Caco-2 (cell line): Measurements from ENCODE around the gene GPR183. TPM values are rescaled to one million over a fixed set of nuclear protein-coding genes. Genes with fewer than 3 reads are reported as not detected.

Experiments used
- BruUV-seq: library from RNA; stranded (reverse); fragments of 400-500 nt; replicated peaks from 2 replicates; lab custom pipeline; 2021; lab: Mats Ljungman, UMichigan
- CTCF ChIA-PET: fragments of 300-600 bp; sonication (Branson Sonifier 250); formaldehyde crosslinking; loops from one replicate; lab custom pipeline; 2022; ENCODE audit warnings: antibody characterized with exemption; lab: Charles Lee
- POLR2A ChIA-PET: fragments of 300-600 bp; sonication (Branson Sonifier 250); formaldehyde crosslinking; loops from one replicate; lab custom pipeline; 2022; ENCODE audit warnings: antibody characterized with exemption; lab: Charles Lee
- DNase-seq, 2 experiments: peaks; one replicate each; pipeline versions ENCODE4 v3.0.0 to v3.0.0-alpha.2; 2020 to 2022
- H3K27me3 ChIP-seq: replicated peaks from 2 replicates; pipeline ENCODE4 v1.6.0; 2011; ENCODE audit warnings: low read length; ENCODE audit not compliant: control insufficient read depth, insufficient read depth
- H3K36me3 ChIP-seq: 2 replicates; pipeline ENCODE4 v1.5.1; 2011; ENCODE audit warnings: low read length; ENCODE audit not compliant: control insufficient read depth, insufficient read depth
- H3K4me1 ChIP-seq: fragments of 250-450 bp; sonication (Bioruptor Pico); 2 replicates; pipeline ENCODE4 v1.5.1; 2020; ENCODE audit warnings: mild to moderate bottlenecking
- H3K4me3 ChIP-seq: 2 replicates; pipeline ENCODE4 v1.5.1; 2011; ENCODE audit warnings: low read depth, mild to moderate bottlenecking, control low read depth, low read length
- H3K9me3 ChIP-seq: fragments of 250-450 bp; sonication (Bioruptor Pico); 2 replicates; pipeline ENCODE4 v1.5.1; 2020; ENCODE audit warnings: mild to moderate bottlenecking, moderate library complexity
- H3K27ac Mint-ChIP-seq: one replicate; pipeline ENCODE4 v1.8.0; 2022; ENCODE audit warnings: mixed read lengths; ENCODE audit not compliant: unreplicated experiment
- H3K27me3 Mint-ChIP-seq: one replicate; pipeline ENCODE4 v1.8.0; 2022; ENCODE audit warnings: mixed read lengths; ENCODE audit not compliant: insufficient read depth, unreplicated experiment
- H3K36me3 Mint-ChIP-seq: one replicate; pipeline ENCODE4 v1.8.0; 2022; ENCODE audit warnings: mild to moderate bottlenecking, mixed read lengths; ENCODE audit not compliant: insufficient read depth, unreplicated experiment
- H3K4me1 Mint-ChIP-seq: one replicate; pipeline ENCODE4 v1.8.0; 2022; ENCODE audit warnings: low read depth, mixed read lengths; ENCODE audit not compliant: unreplicated experiment
- H3K4me3 Mint-ChIP-seq: one replicate; pipeline ENCODE4 v1.8.0; 2022; ENCODE audit warnings: mild to moderate bottlenecking, moderate library complexity, mixed read lengths; ENCODE audit not compliant: unreplicated experiment
- H3K9me3 Mint-ChIP-seq: one replicate; pipeline ENCODE4 v1.8.0; 2022; ENCODE audit warnings: mixed read lengths; ENCODE audit not compliant: unreplicated experiment
- CTCF ChIP-seq, 2 experiments: fragments of 200-600 bp in 1 of 2; IDR thresholded peaks; 1 replicate in 1 of 2; 2 replicates in 1 of 2; pipeline versions ENCODE4 v1.5.1 to v1.8.0; 2011 to 2022; ENCODE audit warnings: antibody characterized with exemption in 1 of 2, control low read depth in 1 of 2, inconsistent platforms in 1 of 2, low read depth in 1 of 2, low read length in 1 of 2, mild to moderate bottlenecking in 1 of 2, moderate library complexity in 1 of 2; ENCODE audit not compliant: insufficient read depth in 1 of 2, severe bottlenecking in 1 of 2, unreplicated experiment in 1 of 2
- intact Hi-C: fragments of 100-400 bp; cut with micrococcal nuclease; formaldehyde crosslinking; loops from one replicate; pipeline ENCODE4 v1.10.0; 2022; ENCODE audit not compliant: unreplicated experiment
- total RNA-seq: library from RNA; stranded (reverse); gene quantifications from 2 replicates; pipeline ENCODE4 v1.2.3, GENCODE V29; 2022

Gene GPR183
- total RNA-seq, 1 experiment from 2014 or later = not detected

- POLR2A ChIA-PET = no interaction called here
These were observed 24.7 kb upstream of the GPR183 start for GRCh38 chr13:99331881-99332293.

GRCh38 chr13:99330942-99331341 is 23.7 kb upstream of the GPR183 start:
- Histone ChIP-seq H3K27me3 (no peaks in the 10 kb centered on the region), H3K9me3 (no peaks in the 10 kb centered on the region), H3K4me1 (no peaks in the 10 kb centered on the region), H3K36me3 (no peaks in the 10 kb centered on the region; the same call in 1 of the 2 replicates), H3K4me3 (no peak overlapping the region)
- no peaks in the 10 kb centered on the region for H3K4me1 Mint-ChIP-seq
- intact Hi-C loops = no loop called here
- no peak overlapping the region for H3K27ac Mint-ChIP-seq
- ChIA-PET CTCF (no interaction called here), POLR2A (no interaction called here)
- TF ChIP-seq CTCF (IDR thresholded peaks at IDR 0.05; ENCODE audit: insufficient read depth in 1 of 2, low read depth in 1 of 2, low read length in 1 of 2, severe bottlenecking in 1 of 2, unreplicated experiment in 1 of 2) = no peak
- no peaks in the 10 kb centered on the region for H3K9me3 Mint-ChIP-seq
- H3K27me3 Mint-ChIP-seq = no peaks in the 10 kb centered on the region
- H3K36me3 Mint-ChIP-seq = peaks cover 12% of the 10 kb centered on the region
- no TSS peak for BruUV-seq
- H3K4me3 Mint-ChIP-seq = no peak overlapping the region
- no peak for DNase-seq

More at GRCh38 chr13:99331881-99332293, 24.7 kb upstream of the GPR183 start:
- BruUV-seq = no TSS peak
- CTCF ChIA-PET = no interaction called here
- Mint-ChIP-seq H3K27me3 (no peaks in the 10 kb centered on the region), H3K4me1 (no peaks in the 10 kb centered on the region), H3K27ac (no peak overlapping the region), H3K4me3 (no peak overlapping the region), H3K36me3 (peaks cover 12% of the 10 kb centered on the region), H3K9me3 (no peaks in the 10 kb centered on the region)
- Histone ChIP-seq H3K4me3 (no peak overlapping the region), H3K27me3 (no peaks in the 10 kb centered on the region), H3K4me1 (no peaks in the 10 kb centered on the region), H3K9me3 (no peaks in the 10 kb centered on the region), H3K36me3 (no peaks in the 10 kb centered on the region; the same call in 1 of the 2 replicates)
- DNase-seq = no peak
- intact Hi-C loops = no loop called here
- no peak for TF ChIP-seq CTCF (IDR thresholded peaks at IDR 0.05; ENCODE audit: insufficient read depth in 1 of 2, low read depth in 1 of 2, low read length in 1 of 2, severe bottlenecking in 1 of 2, unreplicated experiment in 1 of 2)

GRCh38 chr13:99329477-99329876 is 22.3 kb upstream of the GPR183 start:
- Histone ChIP-seq H3K4me3 (no peak overlapping the region), H3K36me3 (no peaks in the 10 kb centered on the region; the same call in 1 of the 2 replicates), H3K4me1 (no peaks in the 10 kb centered on the region), H3K27me3 (no peaks in the 10 kb centered on the region), H3K9me3 (no peaks in the 10 kb centered on the region)
- H3K9me3 Mint-ChIP-seq = no peaks in the 10 kb centered on the region
- POLR2A ChIA-PET = no interaction called here
- no peaks in the 10 kb centered on the region for H3K27me3 Mint-ChIP-seq
- TF ChIP-seq CTCF (IDR thresholded peaks at IDR 0.05; ENCODE audit: insufficient read depth in 1 of 2, low read depth in 1 of 2, low read length in 1 of 2, severe bottlenecking in 1 of 2, unreplicated experiment in 1 of 2) = no peak
- H3K36me3 Mint-ChIP-seq = peaks cover 12% of the 10 kb centered on the region
- DNase-seq = no peak
- no peaks in the 10 kb centered on the region for H3K4me1 Mint-ChIP-seq
- BruUV-seq = no TSS peak
- H3K4me3 Mint-ChIP-seq = no peak overlapping the region
- intact Hi-C loops = no loop called here
- CTCF ChIA-PET = no interaction called here
- H3K27ac Mint-ChIP-seq = no peak overlapping the region
